ENCODE data around the gene SPRED2. TPM values are rescaled to one million over a fixed set of nuclear protein-coding genes. Genes with fewer than 3 reads are reported as not detected.
"Not testable (repeated sequence)": the region's sequence is repeated elsewhere in the genome, so short reads cannot be mapped to it uniquely, and the experiment has no call there.

Gene SPRED2
- total and polyA plus RNA-seq, 2 experiments from 2014 or later, result 19.7 to 20.3 TPM

DNA sequence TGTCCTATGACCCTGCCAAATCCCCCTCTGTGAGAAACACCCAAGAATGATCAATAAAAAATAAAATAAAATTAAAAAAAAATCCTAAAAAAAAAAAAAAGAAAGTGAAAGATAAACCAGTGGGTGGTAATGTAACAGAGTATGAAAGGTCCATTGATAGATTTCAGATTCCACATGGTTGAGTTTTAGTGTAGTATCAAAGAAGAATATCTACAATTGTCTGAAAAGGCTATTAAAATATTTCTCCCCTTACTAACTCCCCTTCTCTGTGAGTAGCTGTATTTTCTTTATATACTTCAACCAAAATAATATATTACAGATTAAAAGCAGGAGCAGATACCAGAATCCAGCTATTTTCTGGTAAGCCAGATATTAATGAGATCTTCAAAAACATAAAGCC lies 92.8 kb downstream of the SPRED2 start:
- in situ Hi-C loops (cut with MboI), result no loop called here

DNA sequence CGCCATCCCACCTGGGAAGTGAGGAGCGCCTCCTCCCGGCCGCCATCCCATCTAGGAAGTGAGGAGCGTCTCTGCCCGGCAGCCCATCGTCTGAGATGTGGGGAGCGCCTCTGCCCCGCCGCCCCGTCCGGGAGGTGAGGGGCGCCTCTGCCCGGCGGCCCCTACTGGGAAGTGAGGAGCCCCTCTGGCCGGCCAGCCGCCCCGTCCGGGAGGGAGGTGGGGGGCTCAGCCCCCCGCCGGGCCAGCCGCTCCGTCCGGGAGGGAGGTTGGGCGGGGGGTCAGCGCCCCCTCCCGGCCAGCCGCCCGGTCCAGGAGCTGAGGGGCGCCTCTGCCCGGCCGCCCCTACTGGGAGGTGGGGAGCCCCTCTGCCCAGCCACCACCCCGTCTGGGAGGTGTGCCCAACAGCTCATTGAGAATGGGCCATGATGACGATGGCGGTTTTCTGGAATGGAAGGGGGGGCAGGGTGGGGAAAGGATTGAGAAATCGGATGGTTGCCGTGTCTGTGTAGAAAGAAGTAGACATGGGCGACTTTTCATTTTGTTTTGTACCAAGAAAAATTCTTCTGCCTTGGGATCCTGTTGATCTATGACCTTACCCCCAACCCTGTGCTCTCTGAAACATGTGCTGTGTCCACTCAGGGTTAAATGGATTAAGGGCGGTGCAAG lies 93.4 kb downstream of the SPRED2 start:
- H4K20me1 ChIP-seq (ENCODE audit: insufficient read depth); H3K4me3 ChIP-seq; DNase-seq; H3K36me3 ChIP-seq (ENCODE audit: low read depth); H2AFZ ChIP-seq; H3K9me3 ChIP-seq (ENCODE audit: low read depth); H3K4me2 ChIP-seq (ENCODE audit: unreplicated experiment); H3K27me3 ChIP-seq (replicated peaks; ENCODE audit: insufficient read depth); in situ Hi-C loops (cut with MboI); H3K27ac ChIP-seq; H3K4me1 ChIP-seq (ENCODE audit: insufficient read depth); H3K9me2 ChIP-seq (ENCODE audit: insufficient read depth); H3K9ac ChIP-seq: not testable (repeated sequence)
- Histone ChIP-seq H3K79me2 (ENCODE audit: insufficient read depth) (peaks cover 75% of the 10 kb centered on the region), H3F3A (ENCODE audit: insufficient read depth) (peaks cover 14% of the 10 kb centered on the region)
- 83 to 96% methylated on average over 4 to 23 of the region's 39 CpGs for WGBS, 2 experiments (ENCODE audit: low coverage in 1 of 2, low lambda C conversion rate in 2 of 2, missing lambda C conversion rate in 2 of 2)

More for the DNA sequence above, 92.8 kb downstream of the SPRED2 start:
- H3F3A ChIP-seq (ENCODE audit: insufficient read depth), result peaks cover 18% of the 10 kb centered on the region
- H4K20me1 ChIP-seq (ENCODE audit: insufficient read depth), result no peaks in the 10 kb centered on the region
- no peak overlapping the region for H3K27ac ChIP-seq
- H3K79me2 ChIP-seq (ENCODE audit: insufficient read depth), result peaks cover 75% of the 10 kb centered on the region
- DNase-seq, result no peak
- H3K4me1 ChIP-seq (ENCODE audit: insufficient read depth), result peaks cover 6% of the 10 kb centered on the region; the same call in 1 of the 2 replicates
- no peak overlapping the region for H2AFZ ChIP-seq
- no peaks in the 10 kb centered on the region for H3K9me2 ChIP-seq (ENCODE audit: insufficient read depth)
- no peak overlapping the region for H3K4me3 ChIP-seq
- H3K36me3 ChIP-seq (ENCODE audit: low read depth), result 0 out of 2 replicates have a peak, but pooled peaks cover 3% of the 10 kb centered on the region
- TF ChIP-seq EZH2 (IDR thresholded peaks at IDR 0.05; ENCODE audit: insufficient read depth, poor library complexity, severe bottlenecking), result no peak
- no peak for TF ChIP-seq EZH2phosphoT487 (IDR thresholded peaks at IDR 0.05; ENCODE audit: insufficient read depth, low read depth)
- H3K9me3 ChIP-seq (ENCODE audit: low read depth), result no peaks in the 10 kb centered on the region
- H3K27me3 ChIP-seq (replicated peaks; ENCODE audit: insufficient read depth), result no peaks in the 10 kb centered on the region
- H3K4me2 ChIP-seq (ENCODE audit: unreplicated experiment), result no peak overlapping the region
- no peak overlapping the region for H3K9ac ChIP-seq

DNA sequence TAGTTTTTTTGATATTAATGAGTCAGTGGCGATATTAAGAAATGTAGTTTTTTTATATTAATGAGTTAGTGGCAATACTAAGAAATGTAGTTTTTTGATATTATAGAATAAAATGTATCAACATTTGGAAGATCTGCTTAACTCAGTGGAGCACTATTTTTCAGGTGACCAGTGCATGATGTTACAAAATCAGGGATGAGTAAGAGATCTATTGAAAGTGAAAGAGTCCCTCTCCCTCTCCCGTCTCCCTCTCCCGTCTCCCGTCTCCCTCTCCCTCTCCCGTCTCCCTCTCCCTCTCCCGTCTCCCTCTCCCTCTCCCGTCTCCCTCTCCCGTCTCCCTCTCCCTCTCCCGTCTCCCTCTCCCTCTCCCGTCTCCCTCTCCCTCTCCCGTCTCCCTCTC lies 94.5 kb downstream of the SPRED2 start:
- DNase-seq, result not testable (repeated sequence)

GRCh38 chr2:65334714-65335113 lies 97.7 kb downstream of the SPRED2 start:
- Histone ChIP-seq H3K4me3 (no peak overlapping the region), H3F3A (ENCODE audit: insufficient read depth) (no peaks in the 10 kb centered on the region), H4K20me1 (ENCODE audit: insufficient read depth) (no peaks in the 10 kb centered on the region; the same call in 1 of the 2 replicates), H3K9me3 (ENCODE audit: low read depth) (no peaks in the 10 kb centered on the region), H2AFZ (no peak overlapping the region), H3K27ac (no peak overlapping the region), H3K27me3 (replicated peaks; ENCODE audit: insufficient read depth) (no peaks in the 10 kb centered on the region), H3K9me2 (ENCODE audit: insufficient read depth) (no peaks in the 10 kb centered on the region), H3K4me1 (ENCODE audit: insufficient read depth) (no peaks in the 10 kb centered on the region), H3K4me2 (ENCODE audit: unreplicated experiment) (no peak overlapping the region), H3K36me3 (ENCODE audit: low read depth) (peaks cover 18% of the 10 kb centered on the region), H3K9ac (no peak overlapping the region), H3K79me2 (ENCODE audit: insufficient read depth) (peaks cover 67% of the 10 kb centered on the region)
- 96 to 97% methylated on average over 4 of the region's 4 CpGs for WGBS, 2 experiments (ENCODE audit: low coverage in 1 of 2, low lambda C conversion rate in 2 of 2, missing lambda C conversion rate in 2 of 2)
- in situ Hi-C loops (cut with MboI), result no loop called here
- no peak for DNase-seq
- TF ChIP-seq EZH2phosphoT487 (IDR thresholded peaks at IDR 0.05; ENCODE audit: insufficient read depth, low read depth) (no peak), EZH2 (IDR thresholded peaks at IDR 0.05; ENCODE audit: insufficient read depth, poor library complexity, severe bottlenecking) (no peak)

More for the DNA sequence above, 94.5 kb downstream of the SPRED2 start:
- WGBS, 2 experiments (ENCODE audit: low coverage in 1 of 2, low lambda C conversion rate in 2 of 2, missing lambda C conversion rate in 2 of 2), result 94 to 97% methylated on average over 1 to 11 of the region's 11 CpGs
- H3K9ac ChIP-seq; H2AFZ ChIP-seq; H3K4me3 ChIP-seq; H3K27me3 ChIP-seq (replicated peaks; ENCODE audit: insufficient read depth); H3K4me1 ChIP-seq (ENCODE audit: insufficient read depth); H4K20me1 ChIP-seq (ENCODE audit: insufficient read depth); H3K9me2 ChIP-seq (ENCODE audit: insufficient read depth); H3F3A ChIP-seq (ENCODE audit: insufficient read depth); in situ Hi-C loops (cut with MboI); H3K9me3 ChIP-seq (ENCODE audit: low read depth); H3K4me2 ChIP-seq (ENCODE audit: unreplicated experiment); H3K27ac ChIP-seq; H3K36me3 ChIP-seq (ENCODE audit: low read depth): not testable (repeated sequence)
- H3K79me2 ChIP-seq (ENCODE audit: insufficient read depth), result peaks cover 74% of the 10 kb centered on the region
